Neural cell (in vitro differentiated cells): ENCODE measurements around the gene DNAL1. TPM values are rescaled to one million over a fixed set of nuclear protein-coding genes. Genes with fewer than 3 reads are reported as not detected.

Experiments
- H2AFZ ChIP-seq: fragments of 200-600, 300-800 bp; sonication (generic), shearing (Covaris generic); 2 replicates; pipeline ENCODE4 v1.6.0; 2014; ENCODE audit warnings: low read depth, mild to moderate bottlenecking, antibody characterized with exemption, low read length, moderate library complexity
- H3F3A ChIP-seq: fragments of 200-600 bp; shearing (Covaris generic); 2 replicates; pipeline ENCODE4 v1.6.1; 2016; ENCODE audit warnings: mild to moderate bottlenecking, moderate library complexity, mixed read lengths, antibody characterized with exemption, low read length; ENCODE audit not compliant: insufficient read depth, poor library complexity, severe bottlenecking
- H3K27ac ChIP-seq: fragments of 200-600, 300-800 bp; sonication (generic), shearing (Covaris generic); 2 replicates; pipeline ENCODE4 v1.5.1; 2014; ENCODE audit warnings: mild to moderate bottlenecking, low read length, moderate library complexity
- H3K27me3 ChIP-seq: fragments of 300-800, 200-600 bp; sonication (generic), shearing (Covaris generic); 2 replicates; pipeline ENCODE4 v1.6.0; 2014; ENCODE audit warnings: mild to moderate bottlenecking, low read depth, low read length, moderate library complexity; ENCODE audit not compliant: insufficient read depth
- H3K36me3 ChIP-seq: fragments of 300-800, 200-600 bp; sonication (generic), shearing (Covaris generic); 2 replicates; pipeline ENCODE4 v1.5.1; 2014; ENCODE audit warnings: mild to moderate bottlenecking, antibody characterized with exemption, low read length, moderate library complexity; ENCODE audit not compliant: insufficient read depth
- H3K4me2 ChIP-seq: fragments of 300-800, 200-600 bp; sonication (generic), shearing (Covaris generic); 2 replicates; pipeline ENCODE4 v1.6.0; 2014; ENCODE audit warnings: mild to moderate bottlenecking, low read length
- H3K4me3 ChIP-seq: fragments of 300-800, 200-600 bp; sonication (generic), shearing (Covaris generic); 2 replicates; pipeline ENCODE4 v1.5.1; 2014; ENCODE audit warnings: mild to moderate bottlenecking, low read length, moderate library complexity
- H3K79me2 ChIP-seq: fragments of 200-600 bp; shearing (Covaris generic); replicated peaks from 2 replicates; pipeline ENCODE4 v1.6.0; 2014; ENCODE audit warnings: mild to moderate bottlenecking, low read length, moderate library complexity; ENCODE audit not compliant: insufficient read depth
- H3K9ac ChIP-seq: fragments of 300-800, 200-600 bp; sonication (generic), shearing (Covaris generic); 2 replicates; pipeline ENCODE4 v1.6.1; 2016; ENCODE audit warnings: mild to moderate bottlenecking, low read length, mixed read lengths
- H3K9me2 ChIP-seq: fragments of 200-600 bp; shearing (Covaris generic); 2 replicates; pipeline ENCODE4 v1.6.1; 2016; ENCODE audit warnings: mild to moderate bottlenecking, low read length, mixed read lengths; ENCODE audit not compliant: insufficient read depth
- H3K9me3 ChIP-seq: fragments of 200-600, 300-800 bp; sonication (generic), shearing (Covaris generic); 2 replicates; pipeline ENCODE4 v1.6.1; 2016; ENCODE audit warnings: mild to moderate bottlenecking, mixed run types, low read length, moderate library complexity, mixed read lengths
- H4K20me1 ChIP-seq: fragments of 200-600 bp; shearing (Covaris generic); 2 replicates; pipeline ENCODE4 v1.6.1; 2016; ENCODE audit warnings: mild to moderate bottlenecking, mixed run types; ENCODE audit not compliant: insufficient read depth
- CTCF ChIP-seq: fragments of 450-650 bp; IDR thresholded peaks from 2 replicates; pipeline ENCODE4 v1.5.1; 2014; ENCODE audit warnings: antibody characterized with exemption, mild to moderate bottlenecking, moderate library complexity; ENCODE audit not compliant: poor library complexity, severe bottlenecking
- EP300 ChIP-seq: fragments of 450-650 bp; conservative IDR thresholded peaks from 2 replicates; pipeline ENCODE4 v1.6.1; 2014; ENCODE audit warnings: antibody characterized with exemption, mild to moderate bottlenecking, moderate library complexity; ENCODE audit not compliant: poor library complexity, severe bottlenecking
- EZH2 ChIP-seq: fragments of 200-600, 300-800 bp; shearing (Covaris generic), sonication (generic); IDR thresholded peaks from 2 replicates; pipeline ENCODE4 v1.6.1; 2014; ENCODE audit warnings: antibody characterized with exemption, low read length, borderline replicate concordance, mild to moderate bottlenecking; ENCODE audit not compliant: insufficient read depth, poor library complexity, severe bottlenecking
- MXI1 ChIP-seq: fragments of 450-650 bp; conservative IDR thresholded peaks from 2 replicates; pipeline ENCODE4 v1.6.1; 2014; ENCODE audit warnings: antibody characterized with exemption, mild to moderate bottlenecking; ENCODE audit not compliant: poor library complexity, severe bottlenecking
- POLR2AphosphoS5 ChIP-seq: IDR thresholded peaks from 2 replicates; pipeline ENCODE4 v1.6.1; 2012
- RAD21 ChIP-seq: fragments of 450-650 bp; conservative IDR thresholded peaks from 2 replicates; pipeline ENCODE4 v1.6.1; 2014; ENCODE audit warnings: antibody characterized with exemption, mild to moderate bottlenecking, moderate library complexity
- REST ChIP-seq: IDR thresholded peaks from 2 replicates; pipeline ENCODE4 v1.6.1; 2012; ENCODE audit warnings: borderline replicate concordance
- SMC3 ChIP-seq: fragments of 450-650 bp; conservative IDR thresholded peaks from 2 replicates; pipeline ENCODE4 v1.6.1; 2014; ENCODE audit warnings: antibody characterized with exemption, mild to moderate bottlenecking, moderate library complexity; ENCODE audit not compliant: poor library complexity
- TAF1 ChIP-seq: IDR thresholded peaks from 2 replicates; pipeline ENCODE4 v1.6.1; 2012; ENCODE audit warnings: low read depth
- polyA plus RNA-seq: library from polyadenylated mRNA; depleted of rRNA; stranded (reverse); fragments of >200 nt; gene quantifications from 2 replicates; pipeline ENCODE4 v1.2.3, GENCODE V29; 2014

DNAL1 gene
- polyA plus RNA-seq, 1 donor from 2014 or later: 33.4 TPM

GRCh38 chr14:73685328-73685727 is 40.5 kb downstream of the DNAL1 start:
- H3K9me3 ChIP-seq: no peaks in the 10 kb centered on the region
- no peak overlapping the region for H3K4me2 ChIP-seq
- no peaks in the 10 kb centered on the region for H3K36me3 ChIP-seq
- H2AFZ ChIP-seq: no peak overlapping the region
- no peaks in the 10 kb centered on the region for H3F3A ChIP-seq
- H3K4me3 ChIP-seq: no peak overlapping the region
- no peaks in the 10 kb centered on the region for H3K79me2 ChIP-seq
- no peaks in the 10 kb centered on the region for H4K20me1 ChIP-seq
- TF ChIP-seq EP300 (no peak), RAD21 (no peak), SMC3 (no peak)
- H3K9me2 ChIP-seq: no peaks in the 10 kb centered on the region
- no peak overlapping the region for H3K27ac ChIP-seq
- H3K9ac ChIP-seq: no peak overlapping the region
- no peaks in the 10 kb centered on the region for H3K27me3 ChIP-seq

- Histone ChIP-seq H4K20me1 (no peaks in the 10 kb centered on the region), H3K9me2 (no peaks in the 10 kb centered on the region), H2AFZ (no peak overlapping the region), H3K27ac (no peak overlapping the region), H3K9me3 (no peaks in the 10 kb centered on the region), H3K36me3 (no peaks in the 10 kb centered on the region), H3K4me2 (no peak overlapping the region), H3K27me3 (no peaks in the 10 kb centered on the region), H3F3A (no peaks in the 10 kb centered on the region), H3K79me2 (no peaks in the 10 kb centered on the region), H3K4me3 (no peak overlapping the region), H3K9ac (no peak overlapping the region)
- TF ChIP-seq SMC3: no peak
- no peak for TF ChIP-seq RAD21
- TF ChIP-seq CTCF: no peak
- no peak for TF ChIP-seq EZH2
- no peak for TF ChIP-seq TAF1
- no peak for TF ChIP-seq REST
- no peak for TF ChIP-seq EP300
- no peak for TF ChIP-seq POLR2AphosphoS5
- no peak for TF ChIP-seq MXI1
Observed at GRCh38 chr14:73686901-73687300, 42.1 kb downstream of the DNAL1 start.

- no peaks in the 10 kb centered on the region for H4K20me1 ChIP-seq
Observed at GRCh38 chr14:73694083-73694482, 49.3 kb downstream of the DNAL1 start.

More at GRCh38 chr14:73694083-73694482, 49.3 kb downstream of the DNAL1 start:
- H3K4me2 ChIP-seq: no peak overlapping the region
- H3K36me3 ChIP-seq: no peaks in the 10 kb centered on the region
- no peaks in the 10 kb centered on the region for H3F3A ChIP-seq
- no peak overlapping the region for H3K4me3 ChIP-seq
- TF ChIP-seq TAF1 (no peak), POLR2AphosphoS5 (no peak), EP300 (no peak), MXI1 (no peak), REST (no peak), CTCF (no peak), EZH2 (no peak), SMC3 (no peak), RAD21 (no peak)
- no peaks in the 10 kb centered on the region for H3K27me3 ChIP-seq
- no peaks in the 10 kb centered on the region for H3K9me3 ChIP-seq
- no peak overlapping the region for H2AFZ ChIP-seq
- H3K27ac ChIP-seq: no peak overlapping the region
- H3K79me2 ChIP-seq: no peaks in the 10 kb centered on the region
- H3K9me2 ChIP-seq: no peaks in the 10 kb centered on the region
- no peak overlapping the region for H3K9ac ChIP-seq
